SH-SY5Y (cell line): ENCODE results near the gene DIRAS1.

ENCODE experiments used
- GATA2 ChIP-seq: IDR thresholded peaks from 2 replicates; pipeline ENCODE4 v1.6.1; 2011; ENCODE audit warnings: mild to moderate bottlenecking, low read depth, low read length
- GATA3 ChIP-seq: IDR thresholded peaks from 2 replicates; pipeline ENCODE4 v1.6.1; 2011; ENCODE audit warnings: low read depth, mild to moderate bottlenecking, low read length, moderate library complexity

GRCh38 chr19:2756477-2756876 is 35.3 kb upstream of the DIRAS1 start:
- TF ChIP-seq GATA3 (no peak), GATA2 (no peak)
